Stomach (tissue), 4 donors: Measurements from ENCODE around the gene BCOR.

Experiments
- EP300 ChIP-seq: sonication (generic); formaldehyde crosslinking; IDR thresholded peaks from one replicate; pipeline ENCODE4 v1.6.1; 2017; ENCODE audit warnings: antibody characterized with exemption
- TF ChIP-seq, protein P1 (sequence below), 7 experiments: fragments of 450-650 bp in 4 of 7; fragments of 200-600 bp in 3 of 7; sonication (generic) in 3 of 7; IDR thresholded peaks; one replicate each; pipeline ENCODE4 v1.5.1; 2016 to 2019; ENCODE audit warnings: antibody characterized with exemption in 7 of 7, control low read depth in 2 of 7, mild to moderate bottlenecking in 1 of 7

DNA sequence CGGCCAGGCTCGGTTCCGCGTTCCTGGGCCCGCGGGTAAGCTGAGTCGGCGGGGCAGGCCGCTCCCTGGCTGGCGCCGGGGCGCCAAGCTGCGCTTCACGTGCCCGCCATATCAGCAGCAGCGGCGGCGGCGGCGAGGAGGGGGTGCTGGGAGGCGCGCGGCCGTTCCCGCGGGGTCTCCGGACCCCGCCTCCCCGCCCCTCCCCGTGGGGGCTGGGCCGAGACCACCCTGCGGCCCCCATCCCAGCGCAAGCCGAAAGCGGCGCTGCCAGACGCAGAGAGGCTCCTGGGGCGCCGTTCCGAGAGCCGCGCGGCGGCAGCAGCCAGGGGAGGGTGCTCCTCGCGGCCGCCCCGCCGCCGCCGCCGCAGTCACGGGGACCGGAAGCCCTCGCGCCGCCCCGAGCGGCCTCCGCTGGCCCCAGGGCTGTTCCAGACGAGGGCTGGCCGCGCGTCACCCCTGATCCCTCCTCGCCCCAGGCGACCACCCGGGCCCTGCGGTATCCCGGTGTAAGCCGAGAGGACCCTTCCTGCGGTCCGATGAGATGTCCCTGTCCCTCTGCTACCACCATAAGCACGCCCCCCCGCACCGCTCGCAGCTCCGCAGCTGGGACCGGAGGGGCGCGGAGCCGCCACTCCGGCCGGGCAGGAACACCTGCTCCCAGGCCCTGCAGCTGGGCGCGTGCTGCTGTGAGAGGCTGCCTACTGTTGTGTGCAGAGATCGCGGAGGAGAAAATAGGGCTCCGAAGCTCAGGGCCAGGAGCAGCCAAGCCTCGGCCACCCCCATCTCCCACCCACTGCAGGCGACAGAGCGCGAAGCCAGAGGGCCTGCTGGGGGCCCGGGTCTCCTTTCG lies 7.5 kb upstream of the BCOR start:
- TF ChIP-seq EP300: no peak
- TF ChIP-seq, protein P1, sequence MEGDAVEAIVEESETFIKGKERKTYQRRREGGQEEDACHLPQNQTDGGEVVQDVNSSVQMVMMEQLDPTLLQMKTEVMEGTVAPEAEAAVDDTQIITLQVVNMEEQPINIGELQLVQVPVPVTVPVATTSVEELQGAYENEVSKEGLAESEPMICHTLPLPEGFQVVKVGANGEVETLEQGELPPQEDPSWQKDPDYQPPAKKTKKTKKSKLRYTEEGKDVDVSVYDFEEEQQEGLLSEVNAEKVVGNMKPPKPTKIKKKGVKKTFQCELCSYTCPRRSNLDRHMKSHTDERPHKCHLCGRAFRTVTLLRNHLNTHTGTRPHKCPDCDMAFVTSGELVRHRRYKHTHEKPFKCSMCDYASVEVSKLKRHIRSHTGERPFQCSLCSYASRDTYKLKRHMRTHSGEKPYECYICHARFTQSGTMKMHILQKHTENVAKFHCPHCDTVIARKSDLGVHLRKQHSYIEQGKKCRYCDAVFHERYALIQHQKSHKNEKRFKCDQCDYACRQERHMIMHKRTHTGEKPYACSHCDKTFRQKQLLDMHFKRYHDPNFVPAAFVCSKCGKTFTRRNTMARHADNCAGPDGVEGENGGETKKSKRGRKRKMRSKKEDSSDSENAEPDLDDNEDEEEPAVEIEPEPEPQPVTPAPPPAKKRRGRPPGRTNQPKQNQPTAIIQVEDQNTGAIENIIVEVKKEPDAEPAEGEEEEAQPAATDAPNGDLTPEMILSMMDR (IDR thresholded peaks at IDR 0.05): no peak
